Measurements from ENCODE around the gene DCAF5.
"Not testable (repeated sequence)": the region's sequence is repeated elsewhere in the genome, so short reads cannot be mapped to it uniquely, and the experiment has no call there.

Gene DCAF5

DNA sequence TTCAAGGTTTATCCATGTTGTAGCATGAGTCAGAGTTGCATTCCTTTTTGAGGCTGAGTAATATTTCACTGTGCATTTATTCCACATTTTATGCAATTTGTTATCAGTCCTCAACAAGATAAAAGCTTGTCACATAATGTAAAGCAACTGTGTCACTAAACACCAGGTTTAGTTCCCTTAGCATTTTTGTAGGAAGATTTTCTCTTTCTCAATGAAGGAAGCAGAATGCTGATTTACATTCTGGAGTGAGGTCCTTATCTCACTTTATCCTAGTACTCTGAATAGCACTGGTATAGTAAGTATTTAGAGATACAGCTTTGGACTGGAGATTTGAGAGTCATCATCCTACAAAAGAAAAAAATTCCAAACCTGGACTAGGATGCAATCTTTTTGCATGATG, 28.6 kb upstream of the DCAF5 start:
- TF ChIP-seq, protein P1, sequence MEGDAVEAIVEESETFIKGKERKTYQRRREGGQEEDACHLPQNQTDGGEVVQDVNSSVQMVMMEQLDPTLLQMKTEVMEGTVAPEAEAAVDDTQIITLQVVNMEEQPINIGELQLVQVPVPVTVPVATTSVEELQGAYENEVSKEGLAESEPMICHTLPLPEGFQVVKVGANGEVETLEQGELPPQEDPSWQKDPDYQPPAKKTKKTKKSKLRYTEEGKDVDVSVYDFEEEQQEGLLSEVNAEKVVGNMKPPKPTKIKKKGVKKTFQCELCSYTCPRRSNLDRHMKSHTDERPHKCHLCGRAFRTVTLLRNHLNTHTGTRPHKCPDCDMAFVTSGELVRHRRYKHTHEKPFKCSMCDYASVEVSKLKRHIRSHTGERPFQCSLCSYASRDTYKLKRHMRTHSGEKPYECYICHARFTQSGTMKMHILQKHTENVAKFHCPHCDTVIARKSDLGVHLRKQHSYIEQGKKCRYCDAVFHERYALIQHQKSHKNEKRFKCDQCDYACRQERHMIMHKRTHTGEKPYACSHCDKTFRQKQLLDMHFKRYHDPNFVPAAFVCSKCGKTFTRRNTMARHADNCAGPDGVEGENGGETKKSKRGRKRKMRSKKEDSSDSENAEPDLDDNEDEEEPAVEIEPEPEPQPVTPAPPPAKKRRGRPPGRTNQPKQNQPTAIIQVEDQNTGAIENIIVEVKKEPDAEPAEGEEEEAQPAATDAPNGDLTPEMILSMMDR (IDR thresholded peaks at IDR 0.05; ENCODE audit: low read length, missing control alignments) = no peak
- no peak overlapping the region for H3K4me3 ChIP-seq (replicated peaks; ENCODE audit: low read depth, low read length)
- peak; percentile 8 for DNase-seq (ENCODE audit: low read depth)

DNA sequence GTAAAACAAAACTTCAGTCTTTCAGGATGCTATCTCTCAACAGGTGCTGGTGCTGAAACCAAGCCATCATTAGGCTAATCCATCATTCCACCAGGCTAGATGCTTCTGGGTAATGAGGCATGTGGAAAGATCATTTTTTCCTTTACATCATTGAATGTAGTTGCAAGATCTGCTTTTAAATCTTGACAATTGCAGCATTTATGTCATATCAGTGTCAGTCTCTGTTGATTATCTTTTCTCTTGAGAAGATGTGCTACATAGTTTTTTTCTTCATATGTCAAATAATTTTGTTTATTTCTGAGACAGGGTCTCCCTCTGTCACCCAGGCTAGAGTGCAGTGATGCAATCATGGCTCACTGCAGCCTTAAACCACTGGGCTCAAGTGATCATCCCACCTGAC, 22.2 kb upstream of the DCAF5 start:
- TF ChIP-seq, protein P1 (IDR thresholded peaks at IDR 0.05; ENCODE audit: low read length, missing control alignments) = no peak
- DNase-seq (ENCODE audit: low read depth) = no peak
- no peak overlapping the region for H3K4me3 ChIP-seq (replicated peaks; ENCODE audit: low read depth, low read length)

DNA sequence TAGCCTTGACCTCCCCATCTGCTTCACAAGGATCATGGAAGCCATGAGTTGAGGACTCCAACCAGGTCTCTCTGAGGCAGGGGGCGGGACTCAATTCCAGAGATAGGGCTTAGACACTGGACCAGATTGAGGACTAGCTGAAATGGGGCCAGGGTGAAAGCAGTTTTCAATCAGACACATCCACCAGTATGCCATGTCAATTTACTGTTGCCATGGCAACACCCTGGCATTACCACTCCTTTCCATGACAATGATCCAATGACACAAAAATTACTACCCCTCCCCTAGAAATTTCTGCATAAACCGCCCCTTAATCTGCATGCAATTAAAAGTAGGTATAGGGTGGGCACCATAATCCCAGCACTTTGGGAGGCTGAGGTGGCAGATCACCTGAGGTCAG, 18.6 kb upstream of the DCAF5 start:
- TF ChIP-seq, protein P1 (IDR thresholded peaks at IDR 0.05; ENCODE audit: low read length, missing control alignments) = no peak
- DNase-seq (ENCODE audit: low read depth) = no peak
- H3K4me3 ChIP-seq (replicated peaks; ENCODE audit: low read depth, low read length) = no peak overlapping the region

DNA sequence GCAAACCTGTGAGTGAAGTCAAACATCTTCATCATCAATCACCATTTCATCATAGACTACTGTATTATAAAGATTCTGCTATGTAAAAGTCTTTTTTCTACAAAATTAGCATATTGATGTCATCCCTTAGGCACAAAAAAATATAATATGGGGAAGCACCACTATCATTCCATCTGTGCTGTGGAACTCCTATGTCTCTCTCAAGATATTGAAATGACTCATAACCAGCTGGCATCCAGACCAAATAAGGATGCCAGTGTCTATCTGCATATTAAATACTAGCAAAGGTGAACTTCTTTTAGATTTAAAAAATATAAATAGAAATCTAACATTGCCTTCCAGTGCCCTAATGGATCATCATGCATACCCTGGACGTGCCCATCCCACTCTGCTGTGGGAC, 17.9 kb upstream of the DCAF5 start:
- TF ChIP-seq, protein P1 (IDR thresholded peaks at IDR 0.05; ENCODE audit: low read length, missing control alignments) = no peak
- DNase-seq (ENCODE audit: low read depth) = no peak

DNA sequence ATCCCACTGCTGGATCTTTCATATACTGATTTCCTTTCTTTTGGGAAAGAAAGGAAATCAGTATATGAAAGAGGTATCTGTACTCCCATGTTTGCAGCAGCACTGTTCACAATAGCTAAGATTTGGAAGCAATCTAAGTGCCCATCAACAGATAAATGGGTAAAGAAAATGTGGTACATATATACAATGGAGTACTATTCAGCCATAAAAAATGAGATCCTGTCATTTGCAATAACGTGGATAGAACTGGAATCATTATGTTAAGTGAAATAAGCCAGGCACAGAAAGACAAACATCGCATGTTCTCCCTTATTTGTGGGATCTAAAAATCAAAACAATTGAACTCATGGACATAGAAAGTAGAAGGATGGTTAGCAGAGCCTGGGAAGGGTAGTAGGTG, 12.9 kb upstream of the DCAF5 start:
- not testable (repeated sequence) for DNase-seq (ENCODE audit: low read depth); H3K4me3 ChIP-seq (replicated peaks; ENCODE audit: low read depth, low read length)

More for the DNA sequence above, 17.9 kb upstream of the DCAF5 start:
- no peak overlapping the region for H3K4me3 ChIP-seq (replicated peaks; ENCODE audit: low read depth, low read length)

DNA sequence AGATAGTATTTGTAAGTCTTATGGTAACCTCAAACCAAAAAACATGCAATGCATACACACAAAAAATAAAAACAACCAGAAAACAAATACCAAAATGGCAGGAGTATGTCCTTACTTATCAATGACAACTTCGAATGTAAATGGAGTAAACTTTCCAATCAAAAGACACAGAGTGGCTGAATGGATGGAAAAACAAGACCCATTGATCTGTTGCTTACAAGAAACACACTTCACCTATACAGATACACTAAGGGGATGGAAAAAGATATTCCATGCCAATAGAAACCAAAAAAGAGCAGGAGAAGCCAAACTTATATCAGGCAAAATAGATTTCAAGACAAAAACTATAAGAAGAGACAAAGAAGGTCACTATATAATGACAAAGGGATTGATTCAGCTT, 8.7 kb upstream of the DCAF5 start:
- DNase-seq (ENCODE audit: low read depth) = no peak
- no peak overlapping the region for H3K4me3 ChIP-seq (replicated peaks; ENCODE audit: low read depth, low read length)
- TF ChIP-seq, protein P1 (IDR thresholded peaks at IDR 0.05; ENCODE audit: low read length, missing control alignments) = no peak

DNA sequence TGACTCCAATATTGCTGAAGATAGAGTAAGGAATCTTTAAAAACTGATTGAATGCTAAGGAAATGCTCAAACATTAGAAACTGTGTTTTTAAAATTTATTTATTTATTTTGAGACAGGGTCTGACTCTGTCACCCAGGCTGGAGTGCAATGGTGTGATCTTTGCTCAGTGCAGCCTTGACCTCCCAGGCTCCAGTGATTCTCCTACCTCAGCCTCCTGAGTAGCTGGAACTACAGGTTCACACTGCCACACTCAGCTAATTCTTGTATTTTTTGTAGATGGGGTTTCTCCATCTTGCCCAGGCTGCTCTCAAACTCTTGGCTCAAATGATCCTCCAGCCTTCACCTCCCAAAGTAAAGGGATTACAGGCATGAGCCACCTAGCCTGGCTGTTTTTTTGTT, 3.3 kb upstream of the DCAF5 start:
- DNase-seq (ENCODE audit: low read depth) = no peak
- no peak overlapping the region for H3K4me3 ChIP-seq (replicated peaks; ENCODE audit: low read depth, low read length)
- TF ChIP-seq, protein P1 (IDR thresholded peaks at IDR 0.05; ENCODE audit: low read length, missing control alignments) = no peak

DNA sequence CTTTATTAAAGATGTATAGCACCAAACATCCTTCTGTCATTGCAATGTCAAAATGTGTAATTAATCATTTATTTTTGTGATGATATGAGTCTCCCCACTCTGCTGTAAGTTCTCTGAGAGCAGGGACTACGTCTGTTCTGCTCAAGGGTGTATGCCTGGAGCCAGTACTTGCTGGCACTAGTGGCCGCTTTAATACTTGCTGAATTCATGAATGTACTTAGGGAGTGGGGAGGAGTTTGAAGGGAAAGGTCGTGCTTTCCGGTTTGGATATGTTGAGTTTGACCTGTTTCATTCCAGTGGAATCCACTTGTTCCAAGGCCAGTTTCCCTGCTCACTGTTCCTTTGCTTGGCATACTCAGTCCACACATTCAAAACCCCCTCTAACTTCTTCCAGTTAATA, 1.9 kb upstream of the DCAF5 start:
- DNase-seq (ENCODE audit: low read depth) = peak; percentile 43
- TF ChIP-seq, protein P1 (IDR thresholded peaks at IDR 0.05; ENCODE audit: low read length, missing control alignments) = no peak
- H3K4me3 ChIP-seq (replicated peaks; ENCODE audit: low read depth, low read length) = no peak overlapping the region

All from fibroblast of pulmonary artery (primary cell).